ENCODE measurements around the gene CLEC4E. TPM values are rescaled to one million over a fixed set of nuclear protein-coding genes. Genes with fewer than 3 reads are reported as not detected.

The CLEC4E gene
- total and polyA plus RNA-seq, 7 donors: 0.46 to 5.4 (median 2.0) TPM

DNA sequence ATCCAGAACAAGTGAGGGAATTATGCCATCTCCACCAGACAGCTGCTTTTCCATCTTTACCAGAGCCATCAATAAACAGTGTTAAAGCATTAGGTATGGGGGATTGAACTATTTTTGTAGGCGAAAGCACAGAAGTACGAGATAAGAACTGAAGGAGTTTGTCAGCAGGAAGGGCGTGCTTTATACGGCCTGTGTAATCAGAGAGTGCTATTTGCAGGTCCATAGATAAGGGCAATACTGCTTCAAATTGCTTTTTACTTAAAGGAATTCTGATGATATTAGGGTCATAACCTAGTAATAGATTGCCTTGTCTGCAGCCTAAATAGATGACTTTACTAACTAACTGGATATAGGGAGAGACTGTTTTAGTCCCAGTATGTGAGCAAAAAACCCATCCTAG lies 20.3 kb upstream of the CLEC4E start:
- DNase-seq: no peak
- no peak for TF ChIP-seq POLR2AphosphoS5 (IDR thresholded peaks at IDR 0.05)
- TF ChIP-seq, protein P1, sequence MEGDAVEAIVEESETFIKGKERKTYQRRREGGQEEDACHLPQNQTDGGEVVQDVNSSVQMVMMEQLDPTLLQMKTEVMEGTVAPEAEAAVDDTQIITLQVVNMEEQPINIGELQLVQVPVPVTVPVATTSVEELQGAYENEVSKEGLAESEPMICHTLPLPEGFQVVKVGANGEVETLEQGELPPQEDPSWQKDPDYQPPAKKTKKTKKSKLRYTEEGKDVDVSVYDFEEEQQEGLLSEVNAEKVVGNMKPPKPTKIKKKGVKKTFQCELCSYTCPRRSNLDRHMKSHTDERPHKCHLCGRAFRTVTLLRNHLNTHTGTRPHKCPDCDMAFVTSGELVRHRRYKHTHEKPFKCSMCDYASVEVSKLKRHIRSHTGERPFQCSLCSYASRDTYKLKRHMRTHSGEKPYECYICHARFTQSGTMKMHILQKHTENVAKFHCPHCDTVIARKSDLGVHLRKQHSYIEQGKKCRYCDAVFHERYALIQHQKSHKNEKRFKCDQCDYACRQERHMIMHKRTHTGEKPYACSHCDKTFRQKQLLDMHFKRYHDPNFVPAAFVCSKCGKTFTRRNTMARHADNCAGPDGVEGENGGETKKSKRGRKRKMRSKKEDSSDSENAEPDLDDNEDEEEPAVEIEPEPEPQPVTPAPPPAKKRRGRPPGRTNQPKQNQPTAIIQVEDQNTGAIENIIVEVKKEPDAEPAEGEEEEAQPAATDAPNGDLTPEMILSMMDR (IDR thresholded peaks at IDR 0.05): no peak
- TF ChIP-seq EP300 (IDR thresholded peaks at IDR 0.05): no peak
- TF ChIP-seq POLR2A (IDR thresholded peaks at IDR 0.05): no peak
- Histone ChIP-seq H3K4me3 (no peak overlapping the region), H3K27me3 (no peaks in the 10 kb centered on the region), H3K27ac (no peak overlapping the region), H3K4me1 (no peaks in the 10 kb centered on the region), H3K36me3 (no peaks in the 10 kb centered on the region), H3K9me3 (no peaks in the 10 kb centered on the region)
- WGBS, 2 donors: 18 to 69% methylated on average over 4 of the region's 4 CpGs
- intact Hi-C loops (cut with DNase I): no loop called here

DNA sequence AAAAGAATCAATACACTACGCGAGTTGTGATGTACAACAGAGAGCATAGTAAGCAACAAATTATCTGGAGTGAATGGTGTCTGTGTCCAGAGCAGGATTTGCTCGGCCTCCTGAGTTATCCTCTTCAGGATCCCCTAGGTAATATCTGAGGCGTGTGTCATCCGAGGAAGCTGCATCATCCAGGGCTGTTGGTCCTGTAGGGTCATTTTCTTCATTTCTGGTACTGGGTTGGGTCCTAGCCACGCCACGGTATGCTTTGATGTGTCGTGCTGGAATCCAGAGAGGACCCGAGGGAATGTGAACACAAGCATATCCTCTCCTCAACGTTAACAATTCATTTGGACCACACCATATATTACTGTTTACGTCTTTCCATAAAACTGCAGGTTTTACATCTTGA lies 19.0 kb upstream of the CLEC4E start:
- no peaks in the 10 kb centered on the region for H3K36me3 ChIP-seq
- intact Hi-C loops (cut with DNase I): no loop called here
- 73 to 83% methylated on average over 11 of the region's 11 CpGs for whole genome bisulfite sequencing, 2 donors
- H3K27ac ChIP-seq: no peak overlapping the region
- no peaks in the 10 kb centered on the region for H3K27me3 ChIP-seq
- H3K4me3 ChIP-seq: no peak overlapping the region
- no peaks in the 10 kb centered on the region for H3K9me3 ChIP-seq
- no peak for DNase-seq
- no peak for TF ChIP-seq EP300 (IDR thresholded peaks at IDR 0.05)
- TF ChIP-seq POLR2A (IDR thresholded peaks at IDR 0.05): no peak
- TF ChIP-seq POLR2AphosphoS5 (IDR thresholded peaks at IDR 0.05): no peak
- TF ChIP-seq, protein P1 (IDR thresholded peaks at IDR 0.05): no peak
- H3K4me1 ChIP-seq: no peaks in the 10 kb centered on the region

DNA sequence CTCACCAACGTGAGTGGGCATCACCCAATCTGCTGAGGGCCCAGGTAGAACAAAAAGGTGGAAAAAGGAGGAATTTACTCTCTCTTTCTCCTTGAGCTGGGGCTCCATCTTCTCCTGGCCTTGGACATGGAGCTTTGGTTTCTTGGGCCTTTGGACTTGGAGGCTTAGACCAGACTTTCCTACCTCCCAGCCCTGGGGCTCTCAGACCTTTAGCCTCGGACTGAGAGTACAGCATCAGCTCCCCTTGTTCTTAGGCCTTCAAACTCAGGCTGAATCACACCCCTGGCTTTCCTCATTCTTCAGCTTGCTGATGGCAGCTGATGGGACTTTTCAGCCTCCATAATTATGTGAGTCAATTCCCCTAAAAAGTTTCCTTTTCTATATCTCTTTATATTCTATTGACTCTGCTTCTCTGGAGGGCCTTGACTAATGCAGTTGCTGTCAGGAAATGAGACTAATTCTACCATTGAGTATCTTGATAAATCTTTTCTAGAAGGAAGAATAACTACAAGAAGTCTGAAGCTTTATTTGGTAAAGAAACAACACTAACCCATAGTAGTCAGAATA lies 15.9 kb upstream of the CLEC4E start:
- TF ChIP-seq POLR2AphosphoS5 (IDR thresholded peaks at IDR 0.05): no peak
- no peak for TF ChIP-seq EP300 (IDR thresholded peaks at IDR 0.05)
- intact Hi-C loops (cut with DNase I): no loop called here
- Histone ChIP-seq H3K27me3 (no peaks in the 10 kb centered on the region), H3K4me3 (no peak overlapping the region), H3K36me3 (no peaks in the 10 kb centered on the region), H3K9me3 (no peaks in the 10 kb centered on the region), H3K27ac (no peak overlapping the region), H3K4me1 (no peaks in the 10 kb centered on the region)
- no peak for DNase-seq
- WGBS, 2 donors: 53 to 70% methylated on average over 2 of the region's 2 CpGs

DNA sequence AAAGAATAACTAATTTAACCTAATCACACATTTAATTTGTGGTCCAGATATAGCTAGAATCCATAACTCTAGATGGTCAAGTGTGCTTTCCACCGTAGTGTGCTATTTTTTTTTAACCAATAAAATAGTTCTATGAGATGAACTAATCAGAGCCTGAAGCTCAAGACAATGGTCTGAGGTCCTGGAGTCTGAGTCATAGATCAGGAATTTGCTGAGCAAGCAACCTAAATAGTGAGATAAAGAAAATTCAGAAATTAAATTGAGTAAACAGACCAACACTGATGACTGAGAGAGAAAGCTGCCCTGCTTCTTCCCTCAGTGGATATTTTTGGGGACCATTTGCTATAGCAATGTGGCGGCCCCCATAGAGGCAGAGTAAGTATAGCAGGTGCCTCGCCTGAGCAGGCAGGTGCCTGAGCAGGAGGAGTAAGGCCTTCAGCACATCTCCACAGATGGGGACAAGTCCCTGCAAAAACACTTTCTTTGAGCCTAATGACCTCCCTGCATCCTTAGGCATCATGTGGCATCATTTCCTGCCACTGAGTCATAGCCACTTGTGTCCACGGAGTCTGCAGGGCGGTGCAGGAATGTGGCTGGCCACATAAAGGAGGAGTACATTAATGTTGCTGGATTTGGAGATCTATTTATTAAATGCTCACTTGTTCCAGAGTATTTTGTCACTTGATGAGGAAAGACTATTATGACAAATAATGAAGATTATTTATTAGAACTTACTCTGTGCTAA lies 13.9 kb upstream of the CLEC4E start:
- Histone ChIP-seq H3K4me1 (no peaks in the 10 kb centered on the region), H3K9me3 (no peaks in the 10 kb centered on the region), H3K4me3 (no peak overlapping the region), H3K27ac (no peak overlapping the region), H3K27me3 (no peaks in the 10 kb centered on the region), H3K36me3 (no peaks in the 10 kb centered on the region)
- no peak for TF ChIP-seq POLR2A (IDR thresholded peaks at IDR 0.05)
- intact Hi-C loops (cut with DNase I): no loop called here
- no peak for DNase-seq
- 83 to 91% methylated on average over 5 of the region's 5 CpGs for WGBS, 2 donors

DNA sequence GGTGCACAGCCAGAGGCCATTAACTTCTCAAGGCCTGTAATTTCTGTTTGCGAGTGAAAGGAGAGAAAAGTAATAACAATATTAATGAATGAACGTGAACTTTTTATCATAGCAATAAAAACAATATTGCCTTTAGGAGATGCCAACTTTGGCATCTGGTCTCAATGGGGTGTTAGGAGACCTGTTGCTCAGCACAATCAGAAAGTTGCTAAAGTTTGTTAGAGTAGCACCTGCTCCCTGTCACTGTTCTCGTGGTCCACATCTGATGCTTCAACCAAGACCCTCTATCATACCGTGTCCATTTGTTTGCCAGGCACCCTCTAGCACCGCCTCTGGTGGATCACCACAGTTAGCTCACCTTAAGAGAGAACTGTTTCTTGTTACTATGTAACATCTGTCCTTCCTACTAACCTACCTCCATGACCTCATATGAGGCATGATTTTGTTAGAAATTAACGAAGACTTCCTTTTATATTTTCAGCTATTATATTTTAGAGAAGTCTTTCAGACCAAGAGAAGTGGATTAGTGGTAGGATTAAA lies 12.5 kb upstream of the CLEC4E start:
- Histone ChIP-seq H3K27ac (no peak overlapping the region), H3K27me3 (no peaks in the 10 kb centered on the region), H3K36me3 (no peaks in the 10 kb centered on the region), H3K9me3 (no peaks in the 10 kb centered on the region), H3K4me1 (no peaks in the 10 kb centered on the region), H3K4me3 (no peak overlapping the region)
- 37 to 67% methylated on average over 6 of the region's 6 CpGs for WGBS, 2 donors
- DNase-seq: no peak
- intact Hi-C loops (cut with DNase I): no loop called here
- TF ChIP-seq EP300 (IDR thresholded peaks at IDR 0.05) (no peak), POLR2A (IDR thresholded peaks at IDR 0.05) (no peak), POLR2AphosphoS5 (IDR thresholded peaks at IDR 0.05) (no peak)
- TF ChIP-seq, protein P1 (IDR thresholded peaks at IDR 0.05): no peak

All from sigmoid colon (tissue), 7 donors.